IMR-90 (cell line): ENCODE data around the gene PRMT2. TPM values are rescaled to one million over a fixed set of nuclear protein-coding genes. Genes with fewer than 3 reads are reported as not detected.
A peak's percentile ranks its signal among the peaks of the same experiment; 100 is the strongest.

Experiments used
- ATAC-seq: fragments of 200-7000 bp; cut with Tn5 transposase; 2 replicates; pipeline ENCODE4 v1.9.1; 2020; ENCODE audit warnings: low read depth, mild to moderate bottlenecking, moderate library complexity
- BruUV-seq: library from RNA; stranded (reverse); fragments of 400-500 nt; replicated peaks from 2 replicates; lab custom pipeline; 2021; lab: Mats Ljungman, UMichigan
- CTCF ChIA-PET: fragments of 300-600 bp; formaldehyde crosslinking; extraction: SDS; loops from one replicate; lab custom pipeline; 2021; ENCODE audit warnings: antibody characterized with exemption; lab: Yijun Ruan, JAX
- POLR2A ChIA-PET: fragments of 300-600 bp; sonication (Branson Sonifier 250); formaldehyde crosslinking; loops from one replicate; lab custom pipeline; 2022; ENCODE audit warnings: antibody characterized with exemption; ENCODE audit not compliant: unreplicated experiment; lab: Charles Lee
- DNase-seq: peaks from one replicate; pipeline ENCODE4 v3.0.0; 2013
- H2AFZ ChIP-seq: replicated peaks from 2 replicates; pipeline ENCODE3; 2013; ENCODE audit warnings: low read length, mild to moderate bottlenecking; ENCODE audit not compliant: poor library complexity
- H2AK5ac ChIP-seq: 2 replicates; pipeline ENCODE4 v1.6.1; 2013; ENCODE audit warnings: low read depth, low read length, inconsistent platforms
- H2AK9ac ChIP-seq: replicated peaks from 2 replicates; pipeline ENCODE3; 2013; ENCODE audit warnings: mild to moderate bottlenecking, low read depth, low read length, moderate library complexity; ENCODE audit not compliant: poor library complexity
- H2BK120ac ChIP-seq: 2 replicates; pipeline ENCODE4 v1.6.1; 2013; ENCODE audit warnings: low read depth, low read length, inconsistent platforms
- H2BK15ac ChIP-seq: 3 replicates; pipeline ENCODE4 v1.6.1; 2013; ENCODE audit warnings: low read depth, low read length, inconsistent platforms
- H2BK20ac ChIP-seq: 2 replicates; pipeline ENCODE4 v1.6.1; 2013; ENCODE audit warnings: low read depth, mild to moderate bottlenecking, inconsistent platforms, low read length, moderate library complexity
- H2BK5ac ChIP-seq: 2 replicates; pipeline ENCODE4 v1.6.1; 2013; ENCODE audit warnings: mild to moderate bottlenecking, low read depth, low read length, inconsistent platforms; ENCODE audit not compliant: poor library complexity, severe bottlenecking
- H3K14ac ChIP-seq: replicated peaks from 2 replicates; pipeline ENCODE4 v1.6.1; 2013; ENCODE audit warnings: low read depth, low read length, inconsistent platforms
- H3K18ac ChIP-seq: 2 replicates; pipeline ENCODE4 v1.6.1; 2013; ENCODE audit warnings: low read depth, low read length, control low read depth
- H3K23ac ChIP-seq: 2 replicates; pipeline ENCODE4 v1.6.1; 2013; ENCODE audit warnings: low read depth, low read length, inconsistent platforms
- H3K27ac ChIP-seq: 2 replicates; pipeline ENCODE4 v1.5.1; 2013; ENCODE audit warnings: mild to moderate bottlenecking, control low read depth, low read length; ENCODE audit not compliant: insufficient read depth
- H3K27me3 ChIP-seq: 2 replicates; pipeline ENCODE4 v1.6.1; 2013; ENCODE audit warnings: low read length; ENCODE audit not compliant: control insufficient read depth, insufficient read depth
- H3K36me3 ChIP-seq: 2 replicates; pipeline ENCODE4 v1.6.1; 2013; ENCODE audit warnings: low read length, mixed read lengths; ENCODE audit not compliant: control insufficient read depth, insufficient read depth
- H3K4ac ChIP-seq: 2 replicates; pipeline ENCODE4 v1.6.1; 2013; ENCODE audit warnings: low read depth, low read length, inconsistent platforms
- H3K4me1 ChIP-seq: 2 replicates; pipeline ENCODE4 v1.6.1; 2013; ENCODE audit warnings: low read length, mixed read lengths; ENCODE audit not compliant: control insufficient read depth, insufficient read depth
- H3K4me2 ChIP-seq: 2 replicates; pipeline ENCODE4 v1.6.1; 2013; ENCODE audit warnings: low read depth, mild to moderate bottlenecking, control low read depth, low read length, moderate library complexity
- H3K4me3 ChIP-seq: 2 replicates; pipeline ENCODE4 v1.5.1; 2013; ENCODE audit warnings: low read depth, mild to moderate bottlenecking, control low read depth, low read length, moderate library complexity; ENCODE audit not compliant: insufficient read depth
- H3K56ac ChIP-seq: 2 replicates; pipeline ENCODE4 v1.6.1; 2013; ENCODE audit warnings: low read length, inconsistent platforms; ENCODE audit not compliant: insufficient read depth; ENCODE audit errors: extremely low read depth
- H3K79me1 ChIP-seq, 2 experiments: 2 replicates each; pipeline ENCODE4 v1.6.1; 2013; ENCODE audit warnings: low read length in 2 of 2, inconsistent platforms in 1 of 2, low read depth in 1 of 2
- H3K9ac ChIP-seq: 2 replicates; pipeline ENCODE4 v1.6.1; 2013; ENCODE audit warnings: low read depth, low read length, control low read depth
- H3K9me1 ChIP-seq: 2 replicates; pipeline ENCODE4 v1.6.1; 2013; ENCODE audit warnings: low read length, inconsistent platforms; ENCODE audit not compliant: insufficient read depth
- H3K9me3 ChIP-seq: 2 replicates; pipeline ENCODE4 v1.6.1; 2013; ENCODE audit warnings: low read length; ENCODE audit not compliant: control insufficient read depth, insufficient read depth
- H4K20me1 ChIP-seq: 2 replicates; pipeline ENCODE4 v1.6.1; 2013; ENCODE audit warnings: low read length, inconsistent platforms; ENCODE audit not compliant: insufficient read depth
- H4K5ac ChIP-seq: 2 replicates; pipeline ENCODE4 v1.6.1; 2013; ENCODE audit warnings: mild to moderate bottlenecking, low read depth, low read length, control low read depth
- H4K8ac ChIP-seq, 2 experiments: 2 replicates each; pipeline ENCODE4 v1.6.1; 2013; ENCODE audit warnings: low read depth in 2 of 2, low read length in 2 of 2, control low read depth in 1 of 2, inconsistent platforms in 1 of 2
- H4K91ac ChIP-seq: 2 replicates; pipeline ENCODE4 v1.6.1; 2013; ENCODE audit warnings: low read depth, low read length, inconsistent platforms; ENCODE audit not compliant: insufficient read depth
- BHLHE40 ChIP-seq: fragments of 150-350 bp; IDR thresholded peaks from 2 replicates; pipeline ENCODE4 v1.6.1; 2016; ENCODE audit warnings: mild to moderate bottlenecking, low read depth, low read length
- FOS ChIP-seq: fragments of 150-350 bp; IDR thresholded peaks from 2 replicates; pipeline ENCODE4 v1.6.1; 2016; ENCODE audit warnings: low read depth, low read length
- MAFK ChIP-seq: IDR thresholded peaks from 2 replicates; pipeline ENCODE4 v1.6.1; 2012; ENCODE audit warnings: low read depth, low read length, improper control_type of control experiment
- MXI1 ChIP-seq: IDR thresholded peaks from 2 replicates; pipeline ENCODE4 v1.6.1; 2012; ENCODE audit warnings: low read depth, mild to moderate bottlenecking, low read length, moderate library complexity, borderline replicate concordance
- NFE2L2 ChIP-seq: fragments of 150-350 bp; IDR thresholded peaks from 2 replicates; pipeline ENCODE4 v1.6.1; 2016; ENCODE audit warnings: low read depth, mild to moderate bottlenecking, low read length
- POLR2A ChIP-seq: IDR thresholded peaks from 2 replicates; pipeline ENCODE4 v1.6.1; 2012; ENCODE audit warnings: mild to moderate bottlenecking, low read depth, low read length
- RCOR1 ChIP-seq: IDR thresholded peaks from 2 replicates; pipeline ENCODE4 v1.6.1; 2012; ENCODE audit warnings: mild to moderate bottlenecking, low read length, improper control_type of control experiment; ENCODE audit not compliant: insufficient replicate concordance
- RFX5 ChIP-seq: IDR thresholded peaks from 2 replicates; pipeline ENCODE4 v1.8.0; 2012; ENCODE audit warnings: low read depth, mild to moderate bottlenecking, low read length, moderate library complexity
- WGBS, 2 experiments: methylation state at CpG; one replicate each; pipeline versions ENCODE4 v1.1.5 to v1.1.7; 2013; ENCODE audit warnings: missing lambda C conversion rate in 2 of 2; ENCODE audit not compliant: insufficient read length in 1 of 2; ENCODE audit errors: extremely low coverage in 2 of 2; 5-methylcytosine and 5-hydroxymethylcytosine counted together
- dilution Hi-C: fragments of 300-500 bp; cut with HindIII; formaldehyde crosslinking; loops from one replicate; pipeline ENCODE4 v1.14.3; 2018; ENCODE audit warnings: low sequenced_read_pairs; ENCODE audit not compliant: unreplicated experiment
- in situ Hi-C: fragments of 300-500 bp; cut with MboI; formaldehyde crosslinking; loops from 3 replicates; pipeline ENCODE4 v1.14.3; 2019; ENCODE audit warnings: low sequenced_read_pairs, inconsistent platforms, mixed read lengths
- intact Hi-C: fragments of 100-400 bp; cut with micrococcal nuclease; formaldehyde crosslinking; loops from 2 replicates; pipeline ENCODE4 v1.10.0; 2022
- polyA plus RNA-seq, 3 experiments: library from polyadenylated mRNA; depleted of rRNA; stranded (reverse); fragments of >200 nt; gene quantifications; 2 replicates each; pipeline ENCODE4 v1.2.3, GENCODE V29; 2012; ENCODE audit warnings: low replicate concordance in 1 of 3
- total RNA-seq: library from RNA; depleted of rRNA; stranded (reverse); fragments of >200 nt; gene quantifications from 2 replicates; pipeline ENCODE4 v1.2.3, GENCODE V29; 2012
- TF ChIP-seq, protein P1 (sequence below): conservative IDR thresholded peaks from 2 replicates; pipeline ENCODE4 v1.5.1; 2012; ENCODE audit warnings: mild to moderate bottlenecking, low read depth, low read length, improper control_type of control experiment
- TF ChIP-seq, protein P2 (sequence below): fragments of 150-350 bp; IDR thresholded peaks from 2 replicates; pipeline ENCODE4 v1.6.1; 2017; ENCODE audit warnings: mild to moderate bottlenecking, antibody characterized with exemption, low read length, low read depth

The PRMT2 gene
- total and polyA plus RNA-seq, 2 of the 4 experiments (the other 2 are of a cell fraction), result 126 to 159 TPM

GRCh38 chr21:46661642-46662366 is 26.3 kb downstream of the PRMT2 start:
- WGBS, 2 experiments, result 68% methylated on average over 26 of the region's 61 CpGs; no CpG with 5 or more reads in 1 of the 2 experiments

More at GRCh38 chr21:46661642-46662366, 26.3 kb downstream of the PRMT2 start:
- no TSS peak for BruUV-seq
- H3K56ac ChIP-seq, result no peak overlapping the region
- H2AK5ac ChIP-seq, result no peak overlapping the region
- peaks cover 31% of the 10 kb centered on the region for H3K36me3 ChIP-seq
- no peak overlapping the region for H3K4ac ChIP-seq
- in situ Hi-C loops (no loop called here), intact Hi-C loops (no loop called here), dilution Hi-C loops (no loop called here)
- H2BK15ac ChIP-seq, result no peak overlapping the region
- peak overlapping the region; percentile 86 for H2AFZ ChIP-seq
- H3K9me1 ChIP-seq, result peaks cover 6% of the 10 kb centered on the region
- peak overlapping the region; percentile 61; the same call in 1 of the 2 replicates for H3K14ac ChIP-seq
- H3K9ac ChIP-seq, result peak overlapping the region; percentile 16
- no peaks in the 10 kb centered on the region for H3K27me3 ChIP-seq
- H3K27ac ChIP-seq, result peak overlapping the region; percentile 17; the same call in 1 of the 2 replicates
- H2AK9ac ChIP-seq, result peak overlapping the region; percentile 47
- peak overlapping the region; percentile 50; the same call in 1 of the 2 replicates for H3K4me2 ChIP-seq
- DNase-seq, result no peak
- no peak overlapping the region for H3K4me3 ChIP-seq
- H3K18ac ChIP-seq, result no peak overlapping the region
- no peaks in the 10 kb centered on the region for H3K4me1 ChIP-seq
- H4K20me1 ChIP-seq, result no peaks in the 10 kb centered on the region
- H4K5ac ChIP-seq, result no peak overlapping the region
- H3K79me1 ChIP-seq, result peaks cover 18% of the 10 kb centered on the region in 2 experiments
- H2BK5ac ChIP-seq, result no peak overlapping the region
- H2BK120ac ChIP-seq, result no peak overlapping the region
- CTCF ChIA-PET, result interaction anchor here (0.8 to 1.1 kb wide), 2 partner anchors 12 to 22 kb away, joined by 4 read pairs; no protein-coding TSS in a partner anchor
- no peaks in the 10 kb centered on the region for H3K9me3 ChIP-seq
- H3K23ac ChIP-seq, result no peak overlapping the region
- ATAC-seq, result peak; percentile 18
- no peak for TF ChIP-seq RCOR1
- TF ChIP-seq, protein P1, sequence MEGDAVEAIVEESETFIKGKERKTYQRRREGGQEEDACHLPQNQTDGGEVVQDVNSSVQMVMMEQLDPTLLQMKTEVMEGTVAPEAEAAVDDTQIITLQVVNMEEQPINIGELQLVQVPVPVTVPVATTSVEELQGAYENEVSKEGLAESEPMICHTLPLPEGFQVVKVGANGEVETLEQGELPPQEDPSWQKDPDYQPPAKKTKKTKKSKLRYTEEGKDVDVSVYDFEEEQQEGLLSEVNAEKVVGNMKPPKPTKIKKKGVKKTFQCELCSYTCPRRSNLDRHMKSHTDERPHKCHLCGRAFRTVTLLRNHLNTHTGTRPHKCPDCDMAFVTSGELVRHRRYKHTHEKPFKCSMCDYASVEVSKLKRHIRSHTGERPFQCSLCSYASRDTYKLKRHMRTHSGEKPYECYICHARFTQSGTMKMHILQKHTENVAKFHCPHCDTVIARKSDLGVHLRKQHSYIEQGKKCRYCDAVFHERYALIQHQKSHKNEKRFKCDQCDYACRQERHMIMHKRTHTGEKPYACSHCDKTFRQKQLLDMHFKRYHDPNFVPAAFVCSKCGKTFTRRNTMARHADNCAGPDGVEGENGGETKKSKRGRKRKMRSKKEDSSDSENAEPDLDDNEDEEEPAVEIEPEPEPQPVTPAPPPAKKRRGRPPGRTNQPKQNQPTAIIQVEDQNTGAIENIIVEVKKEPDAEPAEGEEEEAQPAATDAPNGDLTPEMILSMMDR, result no peak
- no peak for TF ChIP-seq MAFK
- no peak for TF ChIP-seq MXI1
- TF ChIP-seq POLR2A, result no peak
- no peak for TF ChIP-seq RFX5
- no peak for TF ChIP-seq FOS
- TF ChIP-seq, protein P2, sequence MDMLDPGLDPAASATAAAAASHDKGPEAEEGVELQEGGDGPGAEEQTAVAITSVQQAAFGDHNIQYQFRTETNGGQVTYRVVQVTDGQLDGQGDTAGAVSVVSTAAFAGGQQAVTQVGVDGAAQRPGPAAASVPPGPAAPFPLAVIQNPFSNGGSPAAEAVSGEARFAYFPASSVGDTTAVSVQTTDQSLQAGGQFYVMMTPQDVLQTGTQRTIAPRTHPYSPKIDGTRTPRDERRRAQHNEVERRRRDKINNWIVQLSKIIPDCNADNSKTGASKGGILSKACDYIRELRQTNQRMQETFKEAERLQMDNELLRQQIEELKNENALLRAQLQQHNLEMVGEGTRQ, result no peak
- no peak for TF ChIP-seq BHLHE40
- TF ChIP-seq NFE2L2, result no peak
- no peak overlapping the region for H2BK20ac ChIP-seq
- H4K91ac ChIP-seq, result no peak overlapping the region
- POLR2A ChIA-PET, result no interaction called here
- H4K8ac ChIP-seq, result peak overlapping the region in 1 of 2 experiments; percentile 12; a peak in 1 of 4 replicates
